Measurements from ENCODE around the gene CSTF2. TPM values are rescaled to one million over a fixed set of nuclear protein-coding genes. Genes with fewer than 3 reads are reported as not detected.

Gene CSTF2
- total and polyA plus RNA-seq, 9 of the 15 experiments (the other 6 are each of a cell fraction or from before 2014, with no cell fraction given) = 11.6 to 57.9 (median 46.4) TPM

GRCh38 chrX:100870527-100870926, 50.3 kb downstream of the CSTF2 start (continued):
- no peak for TF ChIP-seq CHD7 (IDR thresholded peaks at IDR 0.05; ENCODE audit: low read depth, low read length)
- no peak for TF ChIP-seq ZBTB17 (CRISPR knock-in tag; IDR thresholded peaks at IDR 0.05)
- TF ChIP-seq KAT8 (IDR thresholded peaks at IDR 0.05; ENCODE audit: low read depth) = no peak
- no peak for TF ChIP-seq ATF4 (CRISPR knock-in tag; IDR thresholded peaks at IDR 0.05)
- no peak for TF ChIP-seq BDP1 (IDR thresholded peaks at IDR 0.05; ENCODE audit: insufficient read depth, insufficient read length)
- TF ChIP-seq POLR2B (IDR thresholded peaks at IDR 0.05; ENCODE audit: low read depth, partially characterized antibody) = no peak
